ENCODE data around the gene MAGEA3. TPM values are rescaled to one million over a fixed set of nuclear protein-coding genes. Genes with fewer than 3 reads are reported as not detected.

MAGEA3 gene
- total RNA-seq, 2 experiments from 2014 or later: not detected

GRCh38 chrX:152656087-152656486 is 42.5 kb upstream of the MAGEA3 start:
- ChIA-PET POLR2A (no interaction called here), CTCF (no interaction called here)
- no peaks in the 10 kb centered on the region for H3K4me1 Mint-ChIP-seq (ENCODE audit: low read depth)
- Histone ChIP-seq H3K4me1 (ENCODE audit: insufficient read depth, low read length) (no peaks in the 10 kb centered on the region), H3K36me3 (ENCODE audit: insufficient read depth, low read length) (no peaks in the 10 kb centered on the region), H3K4me3 (ENCODE audit: low read length) (no peak overlapping the region), H3K9me3 (ENCODE audit: control insufficient read depth in 1 of 2, insufficient read depth in 1 of 2, low read length in 2 of 2) (no peaks in the 10 kb centered on the region), H3K27me3 (ENCODE audit: control insufficient read depth in 1 of 2, insufficient read depth in 2 of 2, low read length in 2 of 2) (peaks cover 0 to 4% of the 10 kb centered on the region in 2 experiments), H3K27ac (ENCODE audit: low read depth in 1 of 2, low read length in 2 of 2) (no peak overlapping the region)
- DNase-seq (no peak), ATAC-seq (ENCODE audit: poor library complexity) (no peak)
- no peaks in the 10 kb centered on the region for H3K9me3 Mint-ChIP-seq
- TF ChIP-seq CTCF (IDR thresholded peaks at IDR 0.05): no peak
- no peaks in the 10 kb centered on the region for H3K36me3 Mint-ChIP-seq (ENCODE audit: low read depth)
- no peak overlapping the region for H3K4me3 Mint-ChIP-seq
- intact Hi-C loops (cut with DNase I, micrococcal nuclease): no loop called here
- H3K27me3 Mint-ChIP-seq: peaks cover 11% of the 10 kb centered on the region
- no peak overlapping the region for H3K27ac Mint-ChIP-seq

- Mint-ChIP-seq H3K27me3 (peaks cover 11% of the 10 kb centered on the region), H3K4me1 (ENCODE audit: low read depth) (no peaks in the 10 kb centered on the region), H3K9me3 (no peaks in the 10 kb centered on the region), H3K4me3 (no peak overlapping the region), H3K27ac (no peak overlapping the region), H3K36me3 (ENCODE audit: low read depth) (no peaks in the 10 kb centered on the region)
- H3K27me3 ChIP-seq (ENCODE audit: control insufficient read depth in 1 of 2, insufficient read depth in 2 of 2, low read length in 2 of 2): peaks cover 0 to 4% of the 10 kb centered on the region in 2 experiments
- TF ChIP-seq CTCF (IDR thresholded peaks at IDR 0.05): no peak
- no peaks in the 10 kb centered on the region for H3K9me3 ChIP-seq (ENCODE audit: control insufficient read depth in 1 of 2, insufficient read depth in 1 of 2, low read length in 2 of 2)
- H3K4me1 ChIP-seq (ENCODE audit: insufficient read depth, low read length): no peaks in the 10 kb centered on the region
- DNase-seq: no peak
- ChIA-PET POLR2A (no interaction called here), CTCF (no interaction called here)
- H3K36me3 ChIP-seq (ENCODE audit: insufficient read depth, low read length): no peaks in the 10 kb centered on the region
- no peak for ATAC-seq (ENCODE audit: poor library complexity)
- no peak overlapping the region for H3K27ac ChIP-seq (ENCODE audit: low read depth in 1 of 2, low read length in 2 of 2)
- no peak overlapping the region for H3K4me3 ChIP-seq (ENCODE audit: low read length)
- intact Hi-C loops (cut with DNase I, micrococcal nuclease): no loop called here
These were observed 41.7 kb upstream of the MAGEA3 start for GRCh38 chrX:152656890-152657289.

GRCh38 chrX:152658302-152658701 is 40.3 kb upstream of the MAGEA3 start:
- ChIA-PET POLR2A (no interaction called here), CTCF (no interaction called here)
- H3K36me3 ChIP-seq (ENCODE audit: insufficient read depth, low read length): no peaks in the 10 kb centered on the region
- H3K4me1 ChIP-seq (ENCODE audit: insufficient read depth, low read length): no peaks in the 10 kb centered on the region
- no peak for DNase-seq
- H3K27me3 ChIP-seq (ENCODE audit: control insufficient read depth in 1 of 2, insufficient read depth in 2 of 2, low read length in 2 of 2): peaks cover 0 to 4% of the 10 kb centered on the region in 2 experiments
- Mint-ChIP-seq H3K4me3 (no peak overlapping the region), H3K27ac (no peak overlapping the region), H3K36me3 (ENCODE audit: low read depth) (no peaks in the 10 kb centered on the region), H3K27me3 (peaks cover 11% of the 10 kb centered on the region), H3K9me3 (no peaks in the 10 kb centered on the region), H3K4me1 (ENCODE audit: low read depth) (no peaks in the 10 kb centered on the region)
- TF ChIP-seq CTCF (IDR thresholded peaks at IDR 0.05): no peak
- ATAC-seq (ENCODE audit: poor library complexity): no peak
- no peaks in the 10 kb centered on the region for H3K9me3 ChIP-seq (ENCODE audit: control insufficient read depth in 1 of 2, insufficient read depth in 1 of 2, low read length in 2 of 2)
- no peak overlapping the region for H3K27ac ChIP-seq (ENCODE audit: low read depth in 1 of 2, low read length in 2 of 2)
- intact Hi-C loops (cut with DNase I, micrococcal nuclease): no loop called here
- H3K4me3 ChIP-seq (ENCODE audit: low read length): no peak overlapping the region
